ENCODE measurements around the gene OR10X1.
A peak's percentile ranks its signal among the peaks of the same experiment; 100 is the strongest.

OR10X1 gene, protein sequence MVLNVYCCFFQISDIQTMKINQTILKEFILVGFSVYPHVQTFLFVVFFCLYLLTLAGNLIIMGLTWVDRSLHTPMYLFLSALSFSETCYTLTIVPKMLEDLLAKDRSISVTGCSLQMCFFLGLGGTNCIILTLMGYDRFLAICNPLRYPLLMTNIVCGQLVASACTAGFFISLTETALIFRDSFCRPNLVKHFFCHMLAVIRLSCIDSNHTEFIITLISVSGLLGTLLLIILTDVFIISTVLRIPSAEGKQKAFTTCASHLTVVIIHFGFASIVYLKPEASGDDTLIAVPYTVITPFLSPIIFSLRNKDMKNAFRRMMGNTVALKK

DNA sequence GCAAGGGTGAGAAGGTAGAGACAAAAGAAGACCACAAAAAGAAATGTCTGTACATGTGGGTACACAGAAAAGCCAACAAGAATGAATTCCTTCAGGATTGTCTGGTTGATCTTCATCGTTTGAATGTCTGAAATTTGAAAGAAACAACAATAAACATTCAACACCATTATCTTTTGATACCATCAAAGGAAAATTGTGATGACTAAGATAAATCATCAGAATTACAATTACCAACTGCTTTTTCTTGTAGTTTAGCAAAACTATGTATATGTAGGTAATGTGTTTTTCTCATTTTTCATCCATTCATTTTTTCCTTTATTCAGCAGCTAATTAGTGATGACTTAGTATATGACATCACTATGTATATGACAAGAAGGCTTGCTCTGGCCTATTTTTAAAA lies at the start of gene OR10X1:
OR10X1 (minus strand) TSS at position 167 of the 400 bp plus-strand sequence; CDS start at position 167, 0 bp downstream.
- DNase-seq (ENCODE audit: low spot score) = no peak

DNA sequence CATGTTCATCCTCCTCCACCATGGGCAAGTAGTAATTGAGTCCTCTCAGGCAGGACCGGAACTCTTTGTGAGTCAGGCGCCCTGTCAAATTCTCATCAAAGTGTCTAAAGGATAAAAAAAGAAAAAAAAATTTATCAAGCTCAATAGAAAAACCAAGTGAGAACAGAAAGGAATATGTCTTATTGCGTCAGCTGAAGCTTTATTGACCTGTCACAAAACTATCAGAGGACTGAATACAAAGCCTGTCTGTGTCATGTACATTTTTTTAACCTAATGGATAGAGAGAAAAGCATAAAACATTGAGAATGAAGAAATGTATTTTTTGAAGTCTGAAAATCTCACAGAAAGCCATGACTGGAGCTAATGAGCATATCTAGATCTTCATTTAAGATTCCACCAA lies 34.1 kb upstream of the OR10X1 start:
- DNase-seq (ENCODE audit: low spot score) = no peak

DNA sequence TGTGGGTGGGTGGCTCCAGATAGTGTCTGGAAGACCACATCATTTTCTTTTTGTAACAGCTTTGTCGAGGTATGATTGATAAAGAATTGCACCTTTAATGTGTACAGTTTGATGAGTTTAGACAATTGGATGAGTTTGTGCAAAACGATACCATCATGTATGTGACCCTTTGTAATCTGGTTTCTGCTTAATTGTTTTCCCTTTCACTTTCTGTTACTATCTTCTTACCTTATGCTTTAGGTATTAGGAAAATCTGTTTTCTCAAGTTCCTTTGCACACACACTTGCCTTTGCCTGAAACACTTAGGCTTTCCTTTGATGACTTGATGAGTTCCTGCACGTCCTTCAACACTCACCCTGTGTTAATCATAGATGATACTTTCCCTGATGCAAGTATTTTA lies 32.2 kb upstream of the OR10X1 start:
- DNase-seq (ENCODE audit: low spot score) = no peak

- no peak for DNase-seq (ENCODE audit: low spot score)
Observed at GRCh38 chr1:158607296-158607695, 27.6 kb upstream of the OR10X1 start.

GRCh38 chr1:158604968-158605367 lies 25.3 kb upstream of the OR10X1 start, which contains the start of gene OR10Z1:
TSS of gene OR10Z1 (plus strand) at chr1:158605268. CDS start at chr1:158606439, 1,171 bp downstream.
- no peak for DNase-seq (ENCODE audit: low spot score)

DNA sequence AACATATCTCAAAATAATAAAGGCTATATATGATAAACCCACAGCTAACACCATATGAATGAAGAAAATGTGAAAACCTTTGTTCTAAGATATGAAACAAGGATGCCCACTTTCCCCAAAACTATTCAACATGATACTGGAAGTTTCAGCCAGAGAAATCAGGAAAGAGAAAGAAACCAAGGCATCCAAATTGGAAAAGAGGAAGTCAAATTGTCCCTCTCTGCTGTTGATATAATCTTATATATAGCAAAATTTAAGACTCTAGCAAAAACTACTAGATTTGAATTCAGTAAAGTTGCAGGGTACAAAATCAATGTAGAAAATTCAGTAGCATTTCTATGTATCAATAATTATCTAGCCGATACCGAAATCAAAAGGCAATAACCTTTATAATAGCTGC lies 21.0 kb upstream of the OR10X1 start:
- no peak for DNase-seq (ENCODE audit: low spot score)

DNA sequence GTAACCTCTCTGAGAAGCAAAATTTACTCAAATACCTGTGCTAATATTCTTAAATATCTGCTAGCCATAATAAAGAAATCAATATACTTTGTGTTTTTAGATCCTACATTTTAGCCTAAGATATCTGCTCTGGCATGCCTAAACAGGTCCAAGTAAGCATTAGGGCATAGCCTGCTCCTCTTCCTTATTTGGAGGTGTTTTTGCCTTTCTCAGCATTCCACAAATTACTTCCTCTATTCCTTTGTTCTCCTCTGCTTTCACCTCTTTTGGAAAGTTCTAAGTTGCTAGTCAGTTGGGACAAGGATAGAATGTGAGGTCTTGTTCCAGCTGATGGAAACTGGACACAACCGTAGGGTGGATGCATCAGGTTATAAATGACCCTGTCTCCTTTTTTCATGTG lies 7.2 kb upstream of the OR10X1 start:
- no peak for DNase-seq (ENCODE audit: low spot score)

DNA sequence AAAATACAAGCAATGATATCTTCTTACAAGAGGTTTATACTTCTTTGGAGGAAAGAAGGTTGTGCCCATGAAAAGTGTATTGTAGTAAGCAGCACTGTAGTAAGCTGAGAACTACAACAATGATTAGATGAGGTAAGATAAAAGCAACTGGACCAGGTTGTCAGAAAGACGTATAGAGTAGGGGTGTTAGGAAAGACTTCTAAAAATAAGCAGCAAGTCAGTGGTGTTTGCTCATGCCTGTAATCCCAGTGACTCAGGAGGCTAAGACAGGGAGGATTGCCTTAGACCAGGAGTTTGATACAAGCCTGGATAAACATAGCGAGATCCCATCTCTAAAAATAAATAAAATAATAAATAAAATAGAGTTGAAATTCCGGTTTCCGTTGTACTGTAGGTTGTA lies 4.3 kb upstream of the OR10X1 start:
- DNase-seq (ENCODE audit: low spot score) = no peak

- no peak for DNase-seq (ENCODE audit: low spot score)
Observed at GRCh38 chr1:158577561-158577960, 2.1 kb downstream of the OR10X1 start.

DNA sequence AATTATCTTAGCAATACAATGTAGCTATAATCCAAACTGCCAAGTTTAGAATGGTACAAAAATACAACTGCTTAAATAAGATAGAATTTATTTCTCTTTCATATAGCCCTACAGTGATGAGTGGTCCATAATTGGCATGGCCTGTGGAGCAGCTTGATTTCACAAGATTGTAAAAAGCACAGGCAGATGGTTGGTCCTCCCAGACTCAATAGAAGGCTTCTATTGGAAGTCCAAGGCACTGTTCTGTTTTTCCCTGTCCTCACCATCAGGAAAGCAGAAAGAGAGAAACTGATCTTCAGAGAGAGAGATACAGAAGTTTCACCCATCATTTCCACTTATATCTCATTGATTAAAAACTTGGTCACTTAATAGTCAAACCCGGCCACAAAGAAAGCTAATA lies 7.5 kb downstream of the OR10X1 start:
- DNase-seq (ENCODE audit: low spot score) = no peak

- no peak for DNase-seq (ENCODE audit: low spot score)
Observed at GRCh38 chr1:158570480-158570879, 9.2 kb downstream of the OR10X1 start, which contains the start of gene OR6P1. TSS of gene OR6P1 (minus strand) at chr1:158570580. CDS start at chr1:158563604, 6,976 bp downstream.

- DNase-seq (ENCODE audit: low spot score) = peak; percentile 86
Observed at GRCh38 chr1:158564608-158565007, 15.1 kb downstream of the OR10X1 start.

- DNase-seq (ENCODE audit: low spot score) = peak; percentile 45
Observed at GRCh38 chr1:158563853-158564252, 15.8 kb downstream of the OR10X1 start.

GRCh38 chr1:158559696-158560095 lies 20.0 kb downstream of the OR10X1 start:
- no peak for DNase-seq (ENCODE audit: low spot score)

- DNase-seq (ENCODE audit: low spot score) = no peak
Observed at GRCh38 chr1:158554352-158554751, 25.3 kb downstream of the OR10X1 start, which contains the start of gene OR6Y1. TSS of gene OR6Y1 (minus strand) at chr1:158554405. CDS start at chr1:158548105, 6,300 bp downstream.

DNA sequence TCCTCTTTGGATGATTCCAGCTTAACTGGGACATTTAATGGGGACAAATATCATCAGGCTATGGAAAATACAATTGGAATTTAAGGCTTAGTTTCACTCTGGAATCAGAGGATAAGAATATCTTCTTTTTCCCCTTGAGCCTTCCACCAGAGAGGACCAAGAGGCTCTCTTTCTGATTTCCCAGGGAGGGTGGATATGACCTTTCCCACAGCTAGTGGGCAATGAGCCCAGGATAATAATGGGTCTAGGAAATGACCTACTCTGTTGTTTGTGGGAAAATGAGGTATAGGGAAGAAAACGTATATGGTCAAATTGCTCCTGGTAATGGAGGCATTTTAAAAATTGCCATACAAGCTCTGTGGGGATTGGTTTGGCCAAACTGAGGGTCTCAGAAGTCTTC lies 27.4 kb downstream of the OR10X1 start:
- DNase-seq (ENCODE audit: low spot score) = no peak

DNA sequence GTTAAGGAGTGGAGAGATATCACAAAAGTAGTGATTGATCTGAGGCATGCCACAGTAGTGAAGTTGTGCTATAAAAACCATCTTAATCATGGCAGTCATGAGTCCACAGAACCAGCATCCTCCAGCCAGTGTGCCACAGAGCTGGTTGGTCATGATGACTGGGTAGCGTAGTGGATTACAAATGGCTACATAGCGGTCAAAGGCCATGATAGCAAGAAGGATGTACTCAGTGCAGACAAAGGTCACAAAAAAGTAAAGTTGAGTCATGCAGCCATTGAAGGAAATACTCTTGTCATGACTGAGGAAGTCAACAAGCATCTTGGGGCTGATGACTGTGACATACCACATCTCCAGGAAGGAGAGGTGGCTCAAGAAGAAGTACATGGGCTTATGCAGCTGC lies 32.2 kb downstream of the OR10X1 start:
- DNase-seq (ENCODE audit: low spot score) = no peak

DNA sequence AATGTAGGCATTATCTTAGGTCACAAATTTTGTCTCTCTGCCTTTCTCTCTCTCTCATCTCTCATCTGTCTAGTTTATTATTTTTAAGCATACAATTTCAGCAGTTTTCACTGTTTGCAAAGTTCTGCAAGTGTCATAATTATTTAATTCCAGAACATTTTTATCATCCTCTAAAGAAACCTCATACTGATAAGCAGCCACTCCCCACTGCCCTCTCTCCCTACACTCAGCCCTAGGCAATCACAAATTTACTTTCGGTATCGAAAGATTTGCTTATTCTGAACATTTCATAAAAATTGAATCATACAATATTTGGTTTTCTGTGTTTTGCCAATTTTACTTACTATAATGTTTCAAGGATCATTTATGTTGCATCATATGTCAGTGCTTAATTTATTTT lies 42.1 kb downstream of the OR10X1 start:
- DNase-seq (ENCODE audit: low spot score) = no peak

DNA sequence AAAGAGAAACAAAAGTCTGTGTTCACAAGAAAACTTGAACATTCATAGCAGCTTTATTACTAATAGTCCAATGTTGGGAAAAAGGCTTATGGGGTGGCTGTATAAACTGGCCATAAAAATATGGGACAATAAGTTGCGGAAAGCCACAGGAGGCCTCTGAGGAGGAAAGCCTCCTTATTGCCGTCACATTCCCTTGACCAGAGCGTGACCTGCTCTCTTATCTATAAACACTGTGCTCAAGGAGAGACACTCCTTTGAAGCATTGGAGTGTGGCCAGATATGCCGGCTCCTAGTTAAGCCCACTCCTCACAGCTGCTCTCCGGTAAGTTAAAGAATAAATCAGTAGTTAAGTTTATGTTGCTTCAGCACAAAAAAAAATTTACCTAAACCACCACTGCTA lies 45.2 kb downstream of the OR10X1 start:
- DNase-seq (ENCODE audit: low spot score) = no peak

Data from NAMALWA (cell line).